Measurements from ENCODE around the gene CFAP74.
"Not testable (repeated sequence)": the region's sequence is repeated elsewhere in the genome, so short reads cannot be mapped to it uniquely, and the experiment has no call there.

Gene CFAP74

DNA sequence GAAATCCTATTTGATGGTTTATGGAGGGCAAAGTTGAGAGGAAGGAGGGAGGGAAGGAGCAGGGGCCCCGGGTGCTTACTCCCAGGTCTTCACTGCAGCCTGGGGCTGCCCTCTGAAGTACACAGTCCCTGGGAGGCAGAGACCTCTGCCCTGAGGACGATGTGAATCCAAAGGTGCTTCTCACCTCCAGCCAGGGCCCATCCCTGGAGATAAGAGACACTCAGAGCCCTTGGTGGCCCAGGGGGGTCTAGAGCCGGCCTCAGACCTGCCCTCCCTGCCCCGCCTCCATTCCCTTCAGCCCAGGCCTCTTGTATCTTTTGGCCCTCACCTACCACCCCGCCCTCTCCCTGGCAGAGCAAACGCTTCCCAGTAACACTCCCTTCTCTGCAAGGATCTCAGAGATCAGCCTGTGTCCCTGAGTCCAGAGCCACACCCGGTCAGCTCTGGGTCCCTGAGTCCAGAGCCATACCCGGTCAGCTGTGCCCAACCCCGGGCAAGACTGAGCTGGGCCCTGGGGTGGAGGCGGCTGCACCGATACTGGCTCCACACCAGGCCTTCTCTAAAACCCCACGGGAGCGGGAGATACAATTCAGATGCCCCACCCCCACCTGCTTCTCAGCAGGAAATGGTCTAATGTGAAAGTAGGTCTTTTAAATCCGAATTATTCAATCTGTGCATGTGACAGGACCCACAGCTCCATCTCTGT is 109.1 kb downstream of the CFAP74 start:
- H3K27ac Mint-ChIP-seq, result no peak overlapping the region
- no peaks in the 10 kb centered on the region for H3K9me3 Mint-ChIP-seq
- H3K36me3 Mint-ChIP-seq, result peaks cover 4% of the 10 kb centered on the region
- peaks cover 37% of the 10 kb centered on the region for H3K4me1 Mint-ChIP-seq
- CTCF ChIA-PET, result interaction anchor here (1.2 to 2.2 kb wide), 2 partner anchors 10 to 14 kb away, joined by 4 to 6 read pairs; no protein-coding TSS in a partner anchor
- peaks cover 50% of the 10 kb centered on the region for H3K27me3 Mint-ChIP-seq
- no peak overlapping the region for H3K4me3 Mint-ChIP-seq
- peak; percentile 41 for DNase-seq

DNA sequence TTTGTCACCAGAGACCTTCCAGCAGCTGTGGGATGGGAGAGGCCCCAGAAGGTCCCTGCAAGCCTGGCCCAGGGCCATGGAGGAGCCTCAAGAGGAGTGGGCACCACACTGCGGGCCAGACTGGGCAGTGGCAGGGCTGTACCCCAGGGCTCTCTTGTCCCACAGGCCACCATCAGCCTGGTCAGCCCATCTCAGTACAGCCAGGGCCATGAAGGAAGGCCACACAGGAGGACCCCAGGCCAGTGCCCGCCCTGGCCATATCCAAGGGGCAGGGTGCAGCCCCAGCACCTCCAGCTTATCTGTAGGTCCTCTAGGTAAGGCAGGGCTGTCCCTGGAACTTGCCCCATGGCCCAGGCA is 109.6 kb downstream of the CFAP74 start:
- peaks cover 38% of the 10 kb centered on the region for H3K4me1 Mint-ChIP-seq
- H3K36me3 Mint-ChIP-seq, result peaks cover 9% of the 10 kb centered on the region
- peaks cover 45% of the 10 kb centered on the region for H3K27me3 Mint-ChIP-seq
- no peak for DNase-seq
- CTCF ChIA-PET, result interaction anchor here (2.2 kb wide), 1 partner anchor 15 kb away, joined by 6 read pairs; no protein-coding TSS in a partner anchor
- no peak overlapping the region for H3K27ac Mint-ChIP-seq
- no peak overlapping the region for H3K4me3 Mint-ChIP-seq
- no peaks in the 10 kb centered on the region for H3K9me3 Mint-ChIP-seq

DNA sequence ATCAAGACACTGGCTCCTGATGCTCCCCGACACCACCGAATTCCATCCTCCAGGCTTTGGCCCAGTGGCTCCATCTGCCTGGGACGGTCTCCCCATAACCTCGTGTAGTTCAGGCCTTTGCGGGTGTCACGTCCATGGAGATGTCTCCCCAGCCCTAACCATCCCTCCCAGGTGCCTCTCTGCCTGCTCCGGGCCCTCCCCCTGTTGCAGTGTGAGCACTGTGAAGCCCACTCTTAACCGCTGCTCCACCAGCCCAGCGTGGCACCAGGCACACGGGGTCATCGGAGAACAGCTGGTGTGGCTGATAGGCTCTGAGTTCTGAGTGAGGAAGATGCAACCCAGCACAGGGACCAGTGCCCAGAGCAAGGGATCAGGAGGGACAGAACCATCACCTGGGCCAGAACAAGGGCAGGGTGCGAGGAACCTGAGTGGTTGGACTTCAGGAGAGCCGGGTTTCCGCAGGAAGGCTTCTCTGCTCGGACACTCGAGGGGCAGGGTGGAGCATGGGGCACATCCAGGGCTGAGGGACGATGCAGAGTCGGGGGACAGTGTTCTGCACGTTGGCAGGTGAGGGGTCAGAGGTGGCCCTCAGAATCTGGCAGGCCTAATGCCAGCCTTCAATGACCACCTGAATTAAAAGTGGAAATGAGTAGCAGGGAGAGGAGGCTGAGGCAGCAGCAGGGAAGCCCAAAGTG is 110.1 kb downstream of the CFAP74 start:
- peak overlapping the region; percentile 51 for H3K27ac Mint-ChIP-seq
- H3K36me3 Mint-ChIP-seq, result peaks cover 13% of the 10 kb centered on the region
- H3K9me3 Mint-ChIP-seq, result no peaks in the 10 kb centered on the region
- no peak for DNase-seq
- peaks cover 44% of the 10 kb centered on the region for H3K4me1 Mint-ChIP-seq
- peaks cover 42% of the 10 kb centered on the region for H3K27me3 Mint-ChIP-seq
- peak overlapping the region; percentile 60 for H3K4me3 Mint-ChIP-seq
- CTCF ChIA-PET, result interaction anchor here (2.2 kb wide), 1 partner anchor 15 kb away, joined by 6 read pairs; no protein-coding TSS in a partner anchor

DNA sequence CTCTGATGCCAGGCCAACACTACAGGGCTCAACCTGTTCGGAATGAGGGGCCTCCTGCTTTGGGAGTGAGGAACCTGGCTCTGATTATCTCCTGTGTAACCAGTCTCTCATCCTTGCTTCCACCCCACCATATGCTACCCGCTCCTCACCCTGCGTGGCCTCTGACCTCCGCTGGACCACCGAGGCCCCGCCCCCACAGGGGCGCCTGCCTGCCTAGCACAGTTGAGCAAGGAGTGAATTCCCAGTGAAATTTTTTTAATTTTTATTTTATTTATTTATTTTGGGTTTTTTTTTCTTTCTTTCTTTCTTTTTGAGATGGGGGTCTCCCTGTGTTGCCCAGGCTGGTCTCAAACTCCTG is 110.8 kb downstream of the CFAP74 start:
- Mint-ChIP-seq H3K9me3 (no peaks in the 10 kb centered on the region), H3K36me3 (peaks cover 17% of the 10 kb centered on the region), H3K4me1 (peaks cover 48% of the 10 kb centered on the region), H3K4me3 (peak overlapping the region; percentile 81), H3K27ac (peak overlapping the region; percentile 92), H3K27me3 (peaks cover 42% of the 10 kb centered on the region)
- DNase-seq, result no peak
- CTCF ChIA-PET, result no interaction called here

DNA sequence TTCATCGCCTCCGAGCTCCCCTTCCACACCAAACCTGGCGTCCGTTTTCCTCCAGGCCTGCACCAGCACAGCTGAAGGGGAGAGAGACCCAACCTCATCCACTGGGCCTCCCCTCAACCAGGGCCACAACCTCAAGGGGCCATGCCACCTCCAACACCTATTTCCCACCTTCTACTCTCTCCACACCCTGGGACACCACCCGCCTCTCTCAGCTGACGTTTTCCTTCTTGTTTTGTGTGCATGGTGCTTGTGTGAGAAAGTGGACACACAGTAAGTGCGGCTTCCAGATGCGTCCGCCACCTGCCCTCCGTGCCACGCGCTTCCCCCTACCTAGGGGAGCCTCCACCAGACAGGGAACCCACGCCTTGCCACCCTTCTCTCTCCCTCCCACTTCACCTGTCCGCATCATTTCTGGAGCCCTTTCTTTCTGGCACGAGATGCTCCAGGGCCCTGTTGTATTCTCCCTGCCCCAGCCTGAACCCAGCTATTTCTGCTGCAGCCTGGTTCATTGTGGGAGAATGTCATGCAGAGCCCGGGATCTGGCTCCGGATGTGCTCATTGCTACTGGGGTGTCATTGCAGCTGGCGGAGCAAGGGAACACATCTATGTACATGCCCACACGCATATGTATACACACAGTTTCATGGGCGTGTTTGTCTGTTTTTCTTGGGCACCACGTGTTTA is 111.4 kb downstream of the CFAP74 start:
- H3K4me1 Mint-ChIP-seq, result peaks cover 51% of the 10 kb centered on the region

DNA sequence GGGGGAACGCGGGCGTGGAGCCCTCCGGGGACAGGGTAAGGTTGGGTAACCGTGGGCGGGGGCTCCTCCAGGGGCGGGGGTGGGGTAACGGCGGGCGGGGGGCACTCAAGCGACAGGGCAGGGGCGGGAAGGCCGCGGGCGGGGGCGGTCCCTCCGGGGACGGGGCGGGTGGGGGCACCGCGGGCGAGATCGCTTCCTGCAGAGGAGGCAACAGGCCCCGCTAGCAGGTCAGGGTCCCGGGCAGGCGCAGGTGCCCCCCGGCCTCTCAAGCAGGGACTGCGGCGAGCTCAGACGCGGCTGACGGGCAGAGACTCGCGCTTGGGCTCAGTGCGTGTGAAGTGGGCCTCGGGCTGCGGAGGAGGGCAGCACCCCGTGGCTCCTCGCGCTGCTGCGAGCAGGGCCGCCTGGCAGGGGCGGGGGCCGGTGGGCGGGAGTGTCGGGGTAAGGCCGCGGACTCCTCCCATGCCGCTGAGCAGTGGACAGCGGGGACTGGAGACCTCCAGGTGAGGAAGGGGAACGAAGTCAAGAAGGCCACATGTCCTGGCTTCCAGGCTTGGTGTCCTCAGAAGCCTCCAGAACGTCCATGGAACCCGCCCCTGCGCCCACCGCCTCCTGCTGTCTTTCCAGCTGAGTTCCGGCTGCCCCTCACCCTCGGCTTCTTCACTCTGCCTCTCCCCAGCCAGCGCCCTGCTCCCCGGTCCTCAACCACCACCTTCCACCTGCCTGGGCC is 112.1 kb downstream of the CFAP74 start:
- DNase-seq, result peak; percentile 75
- Mint-ChIP-seq H3K36me3 (peaks cover 22% of the 10 kb centered on the region), H3K4me1 (peaks cover 55% of the 10 kb centered on the region), H3K27ac (peak overlapping the region; percentile 92), H3K9me3 (no peaks in the 10 kb centered on the region), H3K4me3 (peak overlapping the region; percentile 81), H3K27me3 (peaks cover 30% of the 10 kb centered on the region)
- CTCF ChIA-PET, result interaction anchor here (0.7 kb wide), 1 partner anchor 17 kb away, joined by 3 read pairs; no protein-coding TSS in a partner anchor

More for the DNA sequence above, 111.4 kb downstream of the CFAP74 start:
- Mint-ChIP-seq H3K36me3 (peaks cover 19% of the 10 kb centered on the region), H3K4me3 (peak overlapping the region; percentile 81), H3K27me3 (peaks cover 37% of the 10 kb centered on the region), H3K27ac (peak overlapping the region; percentile 92), H3K9me3 (no peaks in the 10 kb centered on the region)
- CTCF ChIA-PET, result interaction anchor here (0.7 kb wide), 1 partner anchor 17 kb away, joined by 3 read pairs; no protein-coding TSS in a partner anchor
- no peak for DNase-seq

DNA sequence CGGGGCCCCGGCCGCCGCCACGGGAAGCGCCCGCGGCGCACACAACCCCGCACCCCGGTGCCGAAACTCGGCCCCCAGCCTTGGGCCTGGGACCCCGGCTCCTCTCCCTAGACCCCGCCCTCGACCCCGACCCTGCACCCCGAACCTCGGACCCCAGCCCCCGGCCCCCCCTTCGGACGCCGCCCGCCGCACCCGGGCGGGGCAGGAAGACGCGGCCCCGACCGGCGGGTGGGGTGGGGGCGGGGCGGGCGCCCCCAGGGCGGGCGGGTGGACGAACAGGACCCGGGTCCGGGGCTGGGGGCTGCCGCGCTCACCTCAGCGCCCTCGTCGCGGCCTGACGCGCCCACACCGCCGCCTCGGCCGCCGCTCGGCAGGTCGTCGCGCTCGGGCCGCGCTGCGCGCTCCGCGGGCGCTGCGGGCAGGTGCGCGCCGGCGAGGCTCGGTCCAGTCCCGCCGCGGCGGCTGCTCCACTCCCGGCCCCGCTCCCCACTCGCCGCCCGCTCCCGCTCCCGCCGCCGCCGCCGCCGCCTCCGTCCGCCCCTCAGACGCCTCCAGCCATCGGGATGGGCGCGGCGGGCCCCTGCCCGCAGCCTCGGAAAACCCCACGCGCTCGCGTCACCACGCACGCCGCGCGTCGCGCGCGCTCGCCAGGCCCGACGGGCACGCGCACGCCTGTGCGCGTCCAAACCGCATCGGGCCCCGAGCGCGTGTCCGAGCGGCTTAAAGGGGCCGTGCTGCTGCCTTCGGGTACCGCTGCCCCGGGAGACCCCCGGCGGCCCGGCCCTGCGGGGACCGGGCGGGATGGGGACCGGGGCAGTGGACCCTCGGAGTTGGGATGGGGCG is 112.9 kb downstream of the CFAP74 start, which contains the start of gene GNB1:
Gene GNB1, minus strand, starts transcription at position 582 of the 843 bp plus-strand sequence. CDS start 65,634 bp downstream, outside the sequence.
- Mint-ChIP-seq H3K4me1 (peaks cover 60% of the 10 kb centered on the region), H3K27ac (peak within 1 kb of the TSS; percentile 92)
- CTCF ChIA-PET, result no interaction called here

DNA sequence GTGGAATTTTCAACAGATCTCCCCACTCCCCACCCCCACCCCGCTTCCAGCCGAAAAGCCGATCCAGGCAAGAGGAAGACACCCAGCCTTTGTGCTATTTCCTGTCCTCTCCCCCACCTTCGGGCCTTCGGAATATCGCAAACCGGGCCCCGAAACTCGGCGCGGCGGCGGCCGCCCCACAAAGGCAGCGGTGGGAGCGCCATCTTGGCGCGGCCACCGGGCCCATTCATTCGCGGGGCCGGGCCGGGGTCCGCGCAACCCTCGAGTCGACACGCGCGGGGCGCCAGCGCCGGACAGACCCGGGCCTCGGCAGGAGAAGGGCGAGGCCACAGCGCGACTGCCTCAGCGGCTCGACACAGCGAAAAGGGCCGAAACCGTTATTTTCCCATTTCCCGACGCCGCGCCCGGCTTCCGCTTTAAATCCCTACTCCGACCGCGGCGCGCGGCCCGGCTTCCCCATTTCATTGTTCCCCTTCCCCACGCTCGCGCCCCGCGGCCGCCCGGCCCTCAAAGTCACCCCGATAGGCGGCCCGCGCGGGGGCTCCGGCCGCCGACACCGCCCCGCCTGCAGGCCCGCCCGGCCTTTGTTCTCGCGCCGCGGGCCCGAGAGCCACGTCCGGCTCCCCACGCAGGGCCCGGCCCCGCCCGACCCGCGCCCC is 113.6 kb downstream of the CFAP74 start:
- peaks cover 56% of the 10 kb centered on the region for H3K4me1 Mint-ChIP-seq
- H3K36me3 Mint-ChIP-seq, result peaks cover 22% of the 10 kb centered on the region
- CTCF ChIA-PET, result interaction anchor here (1.4 kb wide), 1 partner anchor 16 kb away, joined by 4 read pairs; no protein-coding TSS in a partner anchor
- H3K9me3 Mint-ChIP-seq, result no peaks in the 10 kb centered on the region
- H3K4me3 Mint-ChIP-seq, result peak overlapping the region; percentile 83
- DNase-seq, result peak; percentile 64
- H3K27ac Mint-ChIP-seq, result peak overlapping the region; percentile 91
- H3K27me3 Mint-ChIP-seq, result peaks cover 17% of the 10 kb centered on the region

More for the DNA sequence above, 112.9 kb downstream of the CFAP74 start, which contains the start of gene GNB1:
- Mint-ChIP-seq H3K9me3 (no peaks in the 10 kb centered on the region), H3K4me3 (peak within 1 kb of the TSS; percentile 83), H3K27me3 (peaks cover 24% of the 10 kb centered on the region), H3K36me3 (peaks cover 22% of the 10 kb centered on the region)
- DNase-seq, result peak; percentile 86

DNA sequence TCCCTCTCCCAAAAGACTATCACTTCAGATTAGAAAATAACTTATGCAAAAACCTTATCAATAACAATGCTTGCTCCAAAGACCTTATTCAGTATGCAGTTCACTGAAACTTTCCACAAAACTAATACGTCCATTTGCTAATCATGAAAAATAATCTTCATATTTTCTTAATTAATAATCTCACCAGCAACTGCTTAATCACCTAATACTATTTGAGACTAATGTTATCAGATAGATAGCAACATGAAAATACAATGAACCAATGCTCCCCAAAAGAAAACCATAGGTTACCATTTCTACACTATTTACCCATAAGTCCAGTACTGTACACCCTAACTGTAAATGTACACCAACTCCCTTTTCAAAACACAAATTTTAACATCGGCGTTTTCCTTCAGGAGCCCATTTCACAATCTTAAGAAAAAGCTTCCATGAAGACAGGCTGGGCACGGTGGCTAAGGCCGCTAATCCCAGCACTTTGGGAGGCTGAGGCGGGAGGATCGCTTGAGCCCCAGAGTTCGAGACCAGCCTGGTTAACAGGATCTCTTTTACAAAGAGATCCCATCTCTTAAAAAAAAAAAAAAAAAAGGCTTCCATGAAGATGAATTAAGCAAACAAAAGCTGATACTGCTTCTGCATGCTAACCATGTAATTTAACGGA is 114.4 kb downstream of the CFAP74 start:
- peak overlapping the region; percentile 91 for H3K27ac Mint-ChIP-seq
- CTCF ChIA-PET, result interaction anchor here (0.7 to 1.4 kb wide), 2 partner anchors 12 to 17 kb away, joined by 3 to 4 read pairs; no protein-coding TSS in a partner anchor

DNA sequence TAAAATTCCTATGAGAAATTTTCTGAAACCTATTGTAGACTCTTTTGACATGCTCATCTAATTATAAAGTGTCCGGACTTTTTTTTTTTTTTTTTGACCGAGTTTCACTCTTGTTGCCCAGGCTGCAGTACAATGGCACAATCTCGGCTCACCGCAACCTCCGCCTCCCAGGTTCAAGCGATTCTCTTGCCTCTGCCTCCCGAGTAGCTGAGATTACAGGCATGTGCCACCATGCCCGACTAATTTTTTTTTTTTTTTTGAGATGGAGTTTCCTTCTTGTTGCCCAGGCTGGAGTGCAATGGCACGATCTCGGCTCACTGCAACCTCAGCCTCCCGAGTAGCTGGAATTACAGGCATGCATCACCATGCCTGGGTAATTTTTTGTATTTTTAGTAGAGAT is 119.7 kb downstream of the CFAP74 start:
- peaks cover 53% of the 10 kb centered on the region for H3K4me1 Mint-ChIP-seq
- H3K27ac Mint-ChIP-seq, DNase-seq, CTCF ChIA-PET, H3K4me3 Mint-ChIP-seq, H3K9me3 Mint-ChIP-seq, H3K27me3 Mint-ChIP-seq: not testable (repeated sequence)
- H3K36me3 Mint-ChIP-seq, result peaks cover 29% of the 10 kb centered on the region

More for the DNA sequence above, 114.4 kb downstream of the CFAP74 start:
- no peak for DNase-seq
- Mint-ChIP-seq H3K4me3 (peak overlapping the region; percentile 83), H3K36me3 (peaks cover 25% of the 10 kb centered on the region), H3K9me3 (no peaks in the 10 kb centered on the region), H3K4me1 (peaks cover 52% of the 10 kb centered on the region), H3K27me3 (peaks cover 9% of the 10 kb centered on the region)

DNA sequence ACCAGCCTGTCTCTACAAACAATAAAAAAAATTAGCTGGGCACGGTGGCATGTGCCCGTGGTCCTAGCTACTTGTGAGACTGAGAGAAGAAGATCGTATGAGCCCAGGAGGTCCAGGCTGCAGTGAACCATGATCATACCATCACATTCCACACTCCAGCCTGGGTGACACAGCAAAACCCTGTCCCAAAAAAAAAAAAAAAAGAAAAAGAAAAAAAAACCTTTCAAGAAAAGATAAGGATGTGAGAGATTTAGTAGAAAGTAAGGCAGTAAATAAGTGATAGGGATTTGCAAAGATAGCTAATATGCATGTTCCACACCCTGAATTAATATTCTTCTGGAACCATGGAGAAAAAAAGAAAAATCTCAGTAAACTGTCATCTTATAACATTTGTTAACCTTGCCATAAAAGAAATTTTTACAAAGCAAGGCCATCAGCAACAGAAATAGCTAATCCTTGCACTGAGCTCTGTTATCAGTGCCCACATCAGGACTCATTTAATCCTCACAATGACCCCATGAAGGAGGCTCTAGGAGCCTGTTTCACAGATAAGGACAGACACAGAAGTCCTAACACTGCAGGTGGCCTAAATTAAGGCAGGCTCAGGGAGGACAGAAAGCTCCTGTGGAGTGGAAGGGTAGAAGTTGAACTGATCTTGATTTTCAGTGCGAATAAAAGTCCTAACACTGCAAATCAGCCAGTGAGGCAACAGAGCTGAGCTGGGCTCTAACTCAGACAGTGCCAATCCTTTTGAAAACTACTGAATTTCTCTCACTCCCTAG is 120.3 kb downstream of the CFAP74 start:
- peaks cover 53% of the 10 kb centered on the region for H3K4me1 Mint-ChIP-seq
- H3K27ac Mint-ChIP-seq, result no peak overlapping the region
- peaks cover 32% of the 10 kb centered on the region for H3K36me3 Mint-ChIP-seq
- H3K4me3 Mint-ChIP-seq, result no peak overlapping the region
- H3K9me3 Mint-ChIP-seq, result no peaks in the 10 kb centered on the region
- no peak for DNase-seq
- CTCF ChIA-PET, result no interaction called here
- no peaks in the 10 kb centered on the region for H3K27me3 Mint-ChIP-seq

DNA sequence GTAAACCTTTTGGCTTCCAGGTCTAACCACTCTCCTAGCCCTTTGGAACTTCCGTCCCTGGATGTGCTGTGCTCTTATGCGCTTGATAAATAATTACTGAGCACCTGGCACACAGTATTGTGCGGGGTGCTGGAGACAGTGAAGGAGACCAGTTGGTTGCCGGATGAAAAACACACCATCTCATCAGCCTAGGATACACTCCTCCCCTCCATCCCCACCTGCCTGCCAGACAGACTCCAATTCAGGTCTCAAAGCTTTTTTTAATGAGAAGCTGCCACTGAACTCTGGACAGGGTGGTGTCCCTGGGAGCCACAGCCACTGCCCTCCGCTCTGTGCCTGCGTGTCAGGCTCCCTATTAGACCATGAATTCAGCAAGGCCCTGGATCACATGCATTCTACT is 121.9 kb downstream of the CFAP74 start:
- Mint-ChIP-seq H3K36me3 (peaks cover 25% of the 10 kb centered on the region), H3K4me3 (no peak overlapping the region), H3K4me1 (peaks cover 44% of the 10 kb centered on the region), H3K27me3 (no peaks in the 10 kb centered on the region), H3K9me3 (no peaks in the 10 kb centered on the region), H3K27ac (no peak overlapping the region)
- no peak for DNase-seq
- CTCF ChIA-PET, result no interaction called here

All from activated naive CD4-positive, alpha-beta T cell treated with anti-CD3 and anti-CD28 coated beads, Interleukin-2, amount 10 ng/mL, durations not matched to agents 7 days and 5 days (primary cell).